SK-MEL-5 (cell line): ENCODE data around the gene NTRK3. TPM values are rescaled to one million over a fixed set of nuclear protein-coding genes. Genes with fewer than 3 reads are reported as not detected.
"Not testable (repeated sequence)": the region's sequence is repeated elsewhere in the genome, so short reads cannot be mapped to it uniquely, and the experiment has no call there.

Experiments used
- DNase-seq: peaks from one replicate; pipeline ENCODE4 v3.0.0-alpha.2; 2016; ENCODE audit warnings: low read depth, low spot score
- in situ Hi-C: cut with HindIII; loops from 2 replicates; pipeline ENCODE4 v1.10.0; 2016; ENCODE audit warnings: low sequenced_read_pairs, high pct_unique_total_duplicates, low pct_unique_long_range_greater_than_20kb
- total RNA-seq: library from RNA; depleted of rRNA; stranded (reverse); fragments of >200 nt; shearing (Covaris generic); gene quantifications from 2 replicates; pipeline ENCODE4 v1.2.3, GENCODE V29; 2014

Gene NTRK3
- total RNA-seq, 1 experiment from 2014 or later, result not detected

DNA sequence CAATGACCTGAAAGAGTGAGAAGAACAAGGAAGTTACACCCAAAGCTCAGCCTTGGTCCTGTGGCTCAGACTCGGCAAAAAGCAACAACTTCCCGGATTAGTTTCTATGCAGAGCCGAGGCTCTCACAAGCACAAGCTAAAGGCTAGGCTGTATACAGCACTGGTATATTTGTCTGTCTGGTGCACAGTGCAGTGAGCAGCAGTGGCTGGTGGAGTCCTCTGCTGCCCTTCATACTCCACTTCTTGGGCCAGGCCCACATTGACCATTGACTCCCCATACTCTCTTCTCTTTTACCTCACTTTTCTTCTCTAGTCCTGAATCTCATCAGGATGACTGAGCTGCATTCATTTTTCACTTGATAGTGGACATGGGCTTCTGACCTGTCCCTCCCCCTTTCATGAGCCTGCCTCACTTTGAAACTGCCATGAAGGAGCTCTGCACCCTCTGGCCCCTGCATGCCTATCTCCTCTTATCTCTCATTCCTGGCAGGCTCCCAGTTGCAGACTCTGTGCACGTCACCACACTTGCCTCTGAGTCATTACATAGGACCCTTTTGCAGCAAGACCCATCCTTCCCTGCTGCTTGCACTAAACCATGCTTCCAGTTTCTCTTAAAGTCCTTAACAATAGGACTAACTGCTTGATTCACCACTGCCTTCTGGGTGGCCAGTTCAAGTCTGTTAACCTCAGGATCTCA is 379.3 kb downstream of the NTRK3 start:
- in situ Hi-C loops, result no loop called here
- no peak for DNase-seq

GRCh38 chr15:87874896-87875711 is 381.4 kb downstream of the NTRK3 start:
- DNase-seq, result no peak
- in situ Hi-C loops, result no loop called here

GRCh38 chr15:87873516-87873915 is 383.0 kb downstream of the NTRK3 start:
- DNase-seq, result no peak
- in situ Hi-C loops, result no loop called here

GRCh38 chr15:87871731-87872320 is 384.7 kb downstream of the NTRK3 start:
- no peak for DNase-seq
- in situ Hi-C loops, result no loop called here

DNA sequence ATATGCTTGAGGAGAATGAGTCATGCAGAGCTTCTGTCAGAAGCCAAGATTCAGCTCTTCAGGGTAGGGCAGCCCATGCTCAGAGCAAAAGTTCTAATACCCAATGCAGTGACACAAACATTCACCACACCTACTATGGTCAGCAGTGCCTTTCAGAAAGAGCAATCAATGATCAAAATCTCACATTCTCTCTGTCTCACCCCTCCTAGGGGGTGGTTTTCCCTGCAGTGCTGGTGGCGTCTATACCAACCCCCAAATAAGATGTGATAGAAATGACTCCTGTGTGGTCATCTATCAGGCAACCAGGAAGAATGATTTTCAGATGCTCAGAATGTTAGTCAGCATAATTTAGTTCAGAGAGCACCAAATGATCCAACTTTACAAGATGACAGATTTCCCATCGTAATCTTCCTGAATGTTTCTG is 385.3 kb downstream of the NTRK3 start:
- in situ Hi-C loops, result no loop called here
- DNase-seq, result no peak

DNA sequence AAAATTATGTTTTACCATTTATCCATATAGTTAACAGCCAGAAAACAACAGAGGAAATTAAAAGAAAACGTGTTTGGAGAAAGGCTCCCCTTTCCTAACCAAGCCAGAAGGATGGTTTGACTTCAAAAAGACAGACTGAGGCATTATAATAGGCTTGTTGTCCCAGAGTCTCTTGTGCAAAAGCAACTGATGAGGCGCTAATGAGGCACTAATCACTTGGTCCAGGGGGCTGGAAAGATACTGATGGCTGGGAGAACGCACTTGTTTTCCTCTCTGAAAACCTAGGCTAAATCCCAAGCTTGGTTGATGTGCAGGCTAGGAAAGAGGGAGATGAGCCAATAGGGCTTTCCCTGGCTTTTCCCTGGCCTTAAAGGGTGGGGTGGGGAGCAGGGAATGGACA is 389.6 kb downstream of the NTRK3 start:
- in situ Hi-C loops, result no loop called here
- DNase-seq, result no peak

GRCh38 chr15:87863152-87863551 is 393.4 kb downstream of the NTRK3 start:
- no peak for DNase-seq
- in situ Hi-C loops, result no loop called here

GRCh38 chr15:87860743-87861142 is 395.8 kb downstream of the NTRK3 start:
- in situ Hi-C loops, result no loop called here
- no peak for DNase-seq

GRCh38 chr15:87858651-87859050 is 397.9 kb downstream of the NTRK3 start:
- in situ Hi-C loops, result no loop called here
- no peak for DNase-seq

GRCh38 chr15:87851497-87851896 is 405.0 kb downstream of the NTRK3 start:
- DNase-seq, result no peak
- in situ Hi-C loops, result no loop called here

GRCh38 chr15:87850916-87851315 is 405.6 kb downstream of the NTRK3 start:
- in situ Hi-C loops, result no loop called here
- no peak for DNase-seq

GRCh38 chr15:87849181-87849580 is 407.4 kb downstream of the NTRK3 start:
- in situ Hi-C loops, result no loop called here
- DNase-seq, result no peak

- DNase-seq, result no peak
- in situ Hi-C loops, result no loop called here
Observed at GRCh38 chr15:87848012-87848411, 408.5 kb downstream of the NTRK3 start.

DNA sequence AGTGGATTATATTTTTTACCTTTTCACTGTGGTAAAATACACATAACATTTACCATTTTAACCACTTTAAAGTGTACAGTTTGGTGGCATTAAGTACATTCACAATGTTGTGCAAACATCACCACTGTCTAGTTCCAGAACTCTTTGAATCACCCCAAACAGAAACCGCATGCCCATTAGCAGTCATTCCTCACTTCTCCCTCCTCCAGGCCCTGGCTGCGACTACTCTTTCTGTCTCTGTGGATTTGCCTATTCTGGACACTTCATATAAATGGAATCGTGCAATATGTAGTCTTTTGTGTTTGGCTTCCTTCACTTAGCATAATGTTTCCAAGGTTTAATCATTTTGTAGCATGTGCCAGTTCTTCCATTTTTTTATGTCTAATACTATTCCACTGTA is 409.8 kb downstream of the NTRK3 start:
- in situ Hi-C loops, result no loop called here
- DNase-seq, result no peak

DNA sequence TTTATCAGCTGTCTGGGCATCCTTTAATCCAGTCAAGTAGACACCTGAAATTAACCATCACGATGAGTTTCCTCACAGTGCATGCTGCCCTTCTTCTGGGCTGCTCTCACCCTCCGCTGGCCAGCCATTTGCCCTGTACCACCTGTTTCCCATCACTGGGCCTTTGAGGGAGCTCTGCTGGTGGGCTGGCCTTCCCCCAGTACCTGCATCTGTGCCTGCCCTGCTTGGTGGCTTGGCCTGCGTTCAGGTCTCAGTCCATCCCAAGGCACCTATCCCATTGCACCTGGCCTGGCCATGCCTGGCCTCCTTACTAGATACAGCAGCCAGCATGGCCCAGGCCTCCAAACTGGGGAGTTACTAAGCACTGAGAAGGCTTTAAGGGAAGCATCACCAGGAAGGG is 413.2 kb downstream of the NTRK3 start:
- in situ Hi-C loops, result no loop called here
- DNase-seq, result no peak

DNA sequence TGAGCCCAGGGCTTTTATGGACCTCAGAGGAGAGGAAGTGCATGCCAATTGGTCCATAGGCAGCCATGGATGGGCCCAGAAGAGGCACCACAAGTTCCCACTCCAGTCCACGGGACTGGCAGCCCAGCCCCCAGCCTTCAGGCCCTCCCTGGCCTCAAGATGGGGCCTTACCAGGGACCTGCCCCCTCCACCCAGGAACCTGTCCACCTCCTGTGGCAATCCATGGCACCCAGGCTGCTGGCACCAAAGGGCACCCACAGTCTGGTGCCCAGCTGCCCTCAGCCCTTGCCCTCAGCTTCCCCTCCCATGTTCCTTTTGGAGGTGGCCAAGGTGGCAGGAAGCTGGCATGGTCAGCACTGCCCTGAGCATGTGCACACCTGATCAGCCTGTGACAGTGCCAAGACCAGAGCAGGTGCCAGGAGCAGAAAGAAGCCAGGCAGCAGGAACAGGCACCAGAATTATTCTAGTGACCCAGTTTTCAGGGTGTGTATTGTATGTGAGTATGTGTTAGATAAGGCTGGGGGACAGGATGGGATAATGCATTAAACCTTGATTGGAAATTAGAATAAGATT is 415.0 kb downstream of the NTRK3 start:
- in situ Hi-C loops, result no loop called here
- no peak for DNase-seq

DNA sequence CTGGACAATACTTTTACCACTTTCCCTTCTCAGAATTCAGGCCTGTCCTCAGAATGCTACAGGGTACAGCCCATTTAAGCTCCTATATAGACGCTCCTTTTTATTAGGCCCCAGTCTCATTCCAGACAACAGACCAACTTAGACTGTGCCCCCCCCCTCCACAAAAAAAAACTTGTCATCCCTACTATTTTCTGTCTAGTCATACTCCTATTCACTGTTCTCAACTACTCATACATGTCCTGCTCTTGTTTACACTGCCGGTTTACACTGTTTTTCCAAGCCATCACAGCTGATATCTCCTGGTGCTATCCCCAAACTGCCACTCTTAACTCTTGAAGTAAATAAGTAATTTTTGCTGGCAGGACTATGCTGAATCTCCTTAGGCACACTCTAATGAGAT is 420.7 kb downstream of the NTRK3 start:
- in situ Hi-C loops, result not testable (repeated sequence)

GRCh38 chr15:87833333-87833732 is 423.2 kb downstream of the NTRK3 start:
- in situ Hi-C loops, DNase-seq: not testable (repeated sequence)

More for the DNA sequence above, 420.7 kb downstream of the NTRK3 start:
- not testable (repeated sequence) for DNase-seq
